ENCODE results near the gene CCDC24.

Gene CCDC24

GRCh38 chr1:43981636-43982035, 9.8 kb upstream of the CCDC24 start:
- FAIRE-seq = no peak

- FAIRE-seq = no peak
Observed at GRCh38 chr1:43982241-43982640, 9.2 kb upstream of the CCDC24 start.

GRCh38 chr1:43982808-43983207, 8.6 kb upstream of the CCDC24 start:
- FAIRE-seq = no peak

- FAIRE-seq = no peak
Observed at GRCh38 chr1:43983253-43983899, 8.0 kb upstream of the CCDC24 start.

- FAIRE-seq = no peak
Observed at GRCh38 chr1:43984855-43985254, 6.5 kb upstream of the CCDC24 start.

- no peak for FAIRE-seq
Observed at GRCh38 chr1:43985984-43986595, 5.3 kb upstream of the CCDC24 start.

- no peak for FAIRE-seq
Observed at GRCh38 chr1:43986712-43987111, 4.7 kb upstream of the CCDC24 start.

- no peak for FAIRE-seq
Observed at GRCh38 chr1:43987159-43987902, 4.1 kb upstream of the CCDC24 start.

- no peak for FAIRE-seq
Observed at GRCh38 chr1:43990271-43991199, 864 bp upstream of the CCDC24 start.

- FAIRE-seq = no peak
Observed at GRCh38 chr1:43991200-43991475, 261 bp upstream of the CCDC24 start.

- no peak for FAIRE-seq
Observed at GRCh38 chr1:43992232-43992995, 1.0 kb downstream of the CCDC24 start.

- no peak for FAIRE-seq
Observed at GRCh38 chr1:43993206-43993914, 2.0 kb downstream of the CCDC24 start.

- no peak for FAIRE-seq
Observed at GRCh38 chr1:43994071-43994470, 2.7 kb downstream of the CCDC24 start.

GRCh38 chr1:43994794-43995790, 3.7 kb downstream of the CCDC24 start:
- no peak for FAIRE-seq

- FAIRE-seq = no peak
Observed at GRCh38 chr1:43995984-43996732, 4.8 kb downstream of the CCDC24 start.

GRCh38 chr1:43996733-43997115, 5.3 kb downstream of the CCDC24 start:
- FAIRE-seq = no peak

GRCh38 chr1:43997295-43997999, 6.0 kb downstream of the CCDC24 start:
- FAIRE-seq = no peak

GRCh38 chr1:43998000-43998378, 6.6 kb downstream of the CCDC24 start:
- FAIRE-seq = no peak

- FAIRE-seq = no peak
Observed at GRCh38 chr1:43999455-43999854, 8.1 kb downstream of the CCDC24 start.

Data from TTC549 (cell line).